Ishikawa (cell line): ENCODE results near the gene YTHDC1.

ENCODE experiments used
- CEBPB ChIP-seq: IDR thresholded peaks from 2 replicates; pipeline ENCODE4 v1.6.1; 2012
- EP300 ChIP-seq: IDR thresholded peaks from 2 replicates; pipeline ENCODE4 v1.6.1; 2012; ENCODE audit warnings: borderline replicate concordance
- NFIC ChIP-seq: IDR thresholded peaks from 2 replicates; pipeline ENCODE4 v1.6.1; 2012
- YY1 ChIP-seq: IDR thresholded peaks from 2 replicates; pipeline ENCODE4 v1.6.1; 2012; ENCODE audit warnings: low read depth

DNA sequence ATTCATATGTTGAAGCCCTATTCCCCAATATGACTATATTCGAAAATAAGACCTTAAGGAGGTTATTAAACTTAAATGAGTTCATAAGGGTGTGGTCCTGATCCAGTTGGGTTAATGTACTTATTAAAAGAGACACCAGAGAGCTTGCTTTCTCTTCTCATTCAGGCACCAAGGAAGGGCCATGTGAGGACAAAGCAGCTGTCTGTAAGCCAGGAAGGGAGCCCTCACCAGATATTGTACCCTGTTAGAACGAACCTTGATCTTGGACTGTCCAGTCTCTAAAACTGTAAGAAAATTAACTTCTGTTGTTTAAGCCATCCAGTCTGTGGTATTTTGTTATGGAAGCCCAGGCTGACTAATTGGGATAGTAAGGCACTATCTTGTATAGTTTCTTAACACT is 9.1 kb upstream of the YTHDC1 start:
- TF ChIP-seq YY1 (no peak), EP300 (no peak), NFIC (no peak), CEBPB (no peak)
